ENCODE measurements around the gene RBP5.

The RBP5 gene

GRCh38 chr12:7101047-7101693 lies 27.5 kb downstream of the RBP5 start:
- DNase-seq (ENCODE audit: low read depth) = no peak

- no peak for DNase-seq (ENCODE audit: low read depth)
Measured at GRCh38 chr12:7100239-7100638, 28.4 kb downstream of the RBP5 start.

- no peak for DNase-seq (ENCODE audit: low read depth)
Measured at GRCh38 chr12:7099290-7099996, 29.2 kb downstream of the RBP5 start.

- DNase-seq (ENCODE audit: low read depth) = no peak
Measured at GRCh38 chr12:7096979-7097378, 31.7 kb downstream of the RBP5 start.

- DNase-seq (ENCODE audit: low read depth) = no peak
Measured at GRCh38 chr12:7096006-7096932, 32.4 kb downstream of the RBP5 start.

GRCh38 chr12:7093892-7094291 lies 34.8 kb downstream of the RBP5 start:
- no peak for DNase-seq (ENCODE audit: low read depth)

- DNase-seq (ENCODE audit: low read depth) = no peak
Measured at GRCh38 chr12:7093486-7093885, 35.2 kb downstream of the RBP5 start.

- DNase-seq (ENCODE audit: low read depth) = no peak
Measured at GRCh38 chr12:7092986-7093460, 35.7 kb downstream of the RBP5 start.

- peak; percentile 46 for DNase-seq (ENCODE audit: low read depth)
Measured at GRCh38 chr12:7092229-7092985, 36.3 kb downstream of the RBP5 start, which contains the start of gene C1R. Gene C1R, minus strand, starts transcription at chr12:7092445. Its CDS starts 57 bp downstream, at chr12:7092388.

- DNase-seq (ENCODE audit: low read depth) = no peak
Measured at GRCh38 chr12:7091660-7092228, 36.9 kb downstream of the RBP5 start.

GRCh38 chr12:7091171-7091570 lies 37.5 kb downstream of the RBP5 start:
- DNase-seq (ENCODE audit: low read depth) = no peak

- DNase-seq (ENCODE audit: low read depth) = no peak
Measured at GRCh38 chr12:7090222-7090998, 38.3 kb downstream of the RBP5 start.

GRCh38 chr12:7089196-7089871 lies 39.4 kb downstream of the RBP5 start:
- DNase-seq (ENCODE audit: low read depth) = no peak

- no peak for DNase-seq (ENCODE audit: low read depth)
Measured at GRCh38 chr12:7083125-7083524, 45.6 kb downstream of the RBP5 start.

GRCh38 chr12:7081037-7081436 lies 47.7 kb downstream of the RBP5 start:
- no peak for DNase-seq (ENCODE audit: low read depth)

GRCh38 chr12:7079826-7080125 lies 48.9 kb downstream of the RBP5 start:
- DNase-seq (ENCODE audit: low read depth) = no peak

GRCh38 chr12:7078163-7078562 lies 50.5 kb downstream of the RBP5 start:
- DNase-seq (ENCODE audit: low read depth) = no peak

- DNase-seq (ENCODE audit: low read depth) = no peak
Measured at GRCh38 chr12:7076493-7076892, 52.2 kb downstream of the RBP5 start.

- no peak for DNase-seq (ENCODE audit: low read depth)
Measured at GRCh38 chr12:7075939-7076338, 52.8 kb downstream of the RBP5 start.

GRCh38 chr12:7075518-7075917 lies 53.2 kb downstream of the RBP5 start:
- no peak for DNase-seq (ENCODE audit: low read depth)
